GM19351 (cell line): ENCODE results near the gene DTD1.
A peak's percentile ranks its signal among the peaks of the same experiment; 100 is the strongest.

Source experiments
- ATAC-seq: cut with Tn5 transposase; IDR thresholded peaks from one replicate; pipeline ENCODE4 v1.9.1; 2021; ENCODE audit warnings: mild to moderate bottlenecking, moderate library complexity; ENCODE audit not compliant: unreplicated experiment

The DTD1 gene

DNA sequence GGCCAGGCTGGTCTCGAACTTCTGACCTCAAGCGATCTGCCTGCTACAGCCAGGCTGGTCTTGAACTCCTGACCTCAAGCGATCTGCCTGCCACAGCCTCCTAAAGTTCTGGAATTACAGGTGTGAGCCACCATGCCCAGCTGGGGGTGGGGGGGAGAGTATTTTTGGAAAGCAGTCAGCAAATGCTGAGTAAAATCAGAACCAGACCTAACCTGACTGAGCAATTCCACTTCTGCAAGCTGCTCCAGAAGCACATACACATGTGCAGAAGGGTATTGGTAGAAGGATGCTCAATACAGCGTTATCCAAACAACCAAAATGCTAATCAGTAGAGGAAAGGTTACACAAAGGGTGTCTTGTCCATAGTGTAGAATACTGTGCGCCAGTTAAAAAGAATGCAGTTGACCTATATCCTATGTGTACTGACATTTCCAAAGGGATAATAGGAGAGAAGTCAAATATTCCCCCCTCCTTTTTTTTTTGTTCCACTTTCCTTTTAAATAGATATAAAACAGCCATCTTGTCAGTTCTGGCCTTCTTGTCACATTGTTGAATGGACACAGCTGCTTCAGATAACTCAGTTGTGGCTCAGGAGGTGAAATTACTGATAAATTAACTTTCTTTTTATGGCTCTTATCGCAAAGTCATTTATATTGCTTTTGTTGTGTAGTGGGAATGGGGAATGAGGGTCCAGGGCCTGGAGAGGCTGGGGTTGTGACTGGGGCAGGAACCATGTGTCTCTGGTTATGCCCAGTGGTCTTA is 74.6 kb downstream of the DTD1 start:
- peak; percentile 68 for ATAC-seq

- no peak for ATAC-seq
These were observed 76.1 kb downstream of the DTD1 start for GRCh38 chr20:18663932-18664331.

GRCh38 chr20:18665135-18665534 is 77.3 kb downstream of the DTD1 start:
- ATAC-seq, result no peak

- no peak for ATAC-seq
These were observed 79.1 kb downstream of the DTD1 start for GRCh38 chr20:18666803-18667415.

- no peak for ATAC-seq
These were observed 81.6 kb downstream of the DTD1 start for GRCh38 chr20:18669241-18670019.

DNA sequence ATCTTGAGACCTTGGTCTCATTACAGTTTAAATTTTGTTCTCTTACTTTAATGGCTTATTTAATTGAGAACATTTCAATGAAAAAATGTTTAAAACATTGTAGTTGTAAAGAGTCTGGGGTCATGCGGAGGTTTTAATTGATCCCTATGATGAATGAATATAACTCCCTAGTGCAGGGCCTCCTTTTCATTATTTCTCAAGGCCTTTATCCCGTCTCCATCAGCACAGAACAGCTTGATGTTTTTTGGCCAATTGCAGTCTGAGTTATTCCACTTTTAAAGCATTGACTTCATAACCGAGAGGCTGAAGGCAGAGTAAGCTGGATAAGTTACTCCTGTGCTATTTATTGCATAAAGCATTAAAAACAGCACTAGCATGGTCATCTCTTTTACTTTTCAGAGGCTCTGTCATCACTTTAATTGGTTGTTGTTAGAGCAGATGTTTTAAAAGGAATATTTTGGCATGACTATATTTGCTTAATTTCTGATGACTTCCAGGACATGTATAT is 83.4 kb downstream of the DTD1 start:
- ATAC-seq, result no peak

GRCh38 chr20:18672834-18673233 is 85.0 kb downstream of the DTD1 start:
- no peak for ATAC-seq

DNA sequence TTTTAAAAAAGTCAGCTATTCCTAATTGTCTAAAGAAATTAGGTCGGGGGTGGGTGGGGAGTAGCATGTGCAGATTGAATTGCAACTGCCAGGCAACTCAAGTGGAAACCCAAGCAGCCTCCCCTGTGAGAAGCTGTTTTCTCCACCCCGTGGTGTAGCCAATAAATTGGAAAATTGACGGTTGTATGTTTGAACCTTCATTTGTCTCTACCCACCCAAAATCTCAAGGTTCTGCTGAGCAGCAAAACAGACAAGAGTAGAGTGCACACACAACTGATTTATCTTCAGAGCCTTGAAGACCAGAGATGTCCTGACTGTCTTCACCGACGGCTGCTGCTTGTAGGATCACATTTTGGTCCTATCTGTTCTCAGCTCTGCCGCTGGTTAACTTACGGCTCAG is 88.5 kb downstream of the DTD1 start:
- ATAC-seq, result no peak

- ATAC-seq, result no peak
These were observed 89.3 kb downstream of the DTD1 start for GRCh38 chr20:18677126-18677525.

DNA sequence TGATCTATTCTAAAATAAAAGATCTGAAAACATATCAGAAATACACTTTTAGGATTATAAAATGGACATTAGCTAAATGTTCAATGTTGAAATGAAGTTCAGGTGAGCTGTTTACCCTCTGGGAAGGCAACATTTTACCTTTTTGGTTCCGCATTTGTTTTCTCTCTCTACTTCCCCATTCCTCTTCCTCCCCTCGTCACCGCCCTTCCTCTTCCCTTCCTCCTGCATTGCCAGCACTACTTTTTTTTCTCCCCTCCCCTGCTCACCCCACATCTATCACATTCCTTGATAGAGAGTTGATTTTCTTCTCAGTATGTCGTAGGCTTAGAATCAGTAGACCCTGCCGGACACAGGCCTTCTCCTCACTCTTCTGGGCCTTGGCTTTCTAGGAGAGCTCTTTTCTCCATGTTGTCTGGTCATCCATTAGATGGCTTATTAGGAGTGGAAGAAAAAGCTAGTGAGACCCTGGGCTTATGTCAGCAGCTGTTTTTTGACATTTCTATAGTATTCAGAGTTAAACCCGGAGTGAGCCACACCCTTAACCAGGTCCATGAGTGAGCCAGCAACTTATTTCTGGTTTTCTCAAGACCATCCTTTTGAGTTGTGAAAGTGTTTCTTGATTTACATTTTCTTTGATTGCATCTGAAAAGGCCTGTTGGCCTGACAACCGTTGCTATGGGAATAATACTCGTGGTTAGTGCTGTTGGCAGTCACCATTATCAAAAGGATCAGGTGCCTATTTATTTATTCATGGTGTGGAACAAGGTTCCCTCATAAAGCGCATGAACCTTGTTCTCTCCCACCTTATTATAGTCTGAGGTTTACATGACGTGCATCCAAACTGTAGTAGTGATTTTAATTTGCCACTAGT is 90.9 kb downstream of the DTD1 start:
- peak; percentile 68 for ATAC-seq

DNA sequence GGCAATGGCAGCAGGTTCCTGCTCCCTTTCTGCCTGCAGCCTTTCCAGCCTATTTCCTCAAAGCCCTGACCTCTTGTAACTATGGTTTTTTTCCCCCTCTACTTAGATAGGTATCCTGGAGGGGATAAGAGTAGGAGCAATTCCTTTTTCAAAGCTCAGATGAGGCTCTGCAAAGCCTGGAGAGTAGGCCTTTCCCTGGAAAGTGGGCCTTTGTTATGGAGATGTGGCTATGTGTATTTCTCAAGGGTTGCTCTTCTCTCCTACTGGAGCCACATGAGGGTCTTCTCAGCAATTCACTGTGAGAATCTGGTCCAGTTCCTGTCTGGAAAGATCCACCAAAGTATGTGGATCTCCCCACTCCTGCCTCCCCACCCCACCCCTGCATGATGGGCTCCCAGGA is 96.0 kb downstream of the DTD1 start:
- no peak for ATAC-seq

- no peak for ATAC-seq
These were observed 96.9 kb downstream of the DTD1 start for GRCh38 chr20:18684775-18685174.

DNA sequence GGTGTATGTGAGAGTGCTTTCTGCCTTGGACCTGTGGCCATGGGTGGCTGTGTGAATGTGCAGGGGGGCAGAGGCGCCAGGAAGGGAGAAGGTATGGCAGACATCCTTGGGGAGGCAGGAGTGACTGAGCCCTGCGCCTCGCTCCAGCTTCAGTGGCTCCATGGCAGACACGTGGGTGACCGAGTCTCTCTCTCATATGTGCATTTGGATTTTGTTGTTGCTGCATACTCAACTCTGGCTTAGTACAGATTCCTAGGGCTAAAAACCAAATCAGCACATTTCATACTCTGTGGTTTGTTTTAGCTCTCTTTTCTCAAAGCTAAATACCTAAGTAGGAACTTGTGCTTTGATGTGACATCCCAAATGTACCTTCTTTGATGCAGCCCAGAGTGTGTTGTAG is 97.6 kb downstream of the DTD1 start:
- no peak for ATAC-seq

GRCh38 chr20:18686696-18687095 is 98.8 kb downstream of the DTD1 start:
- no peak for ATAC-seq

- ATAC-seq, result no peak
These were observed 100.8 kb downstream of the DTD1 start for GRCh38 chr20:18688676-18689075.

DNA sequence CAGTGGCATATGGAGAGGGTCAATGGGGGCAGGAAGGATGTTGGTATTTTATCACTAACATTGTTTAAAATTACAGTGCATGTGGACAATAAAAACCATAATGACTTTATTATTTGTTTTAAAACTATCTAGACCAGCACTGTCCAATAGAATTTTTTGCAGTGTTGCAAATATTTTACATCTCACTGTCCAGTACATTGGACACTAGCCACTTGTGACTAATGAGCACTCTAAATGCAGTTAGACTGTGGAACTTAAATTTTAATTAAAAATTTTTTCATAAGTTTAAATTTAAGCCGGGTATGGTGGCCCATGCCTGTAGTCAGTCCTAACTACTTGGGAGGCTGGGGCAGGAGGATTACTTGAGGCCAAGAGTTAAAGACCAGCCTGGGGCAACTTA is 101.7 kb downstream of the DTD1 start:
- ATAC-seq, result no peak

- ATAC-seq, result no peak
These were observed 104.6 kb downstream of the DTD1 start for GRCh38 chr20:18692447-18692846.

DNA sequence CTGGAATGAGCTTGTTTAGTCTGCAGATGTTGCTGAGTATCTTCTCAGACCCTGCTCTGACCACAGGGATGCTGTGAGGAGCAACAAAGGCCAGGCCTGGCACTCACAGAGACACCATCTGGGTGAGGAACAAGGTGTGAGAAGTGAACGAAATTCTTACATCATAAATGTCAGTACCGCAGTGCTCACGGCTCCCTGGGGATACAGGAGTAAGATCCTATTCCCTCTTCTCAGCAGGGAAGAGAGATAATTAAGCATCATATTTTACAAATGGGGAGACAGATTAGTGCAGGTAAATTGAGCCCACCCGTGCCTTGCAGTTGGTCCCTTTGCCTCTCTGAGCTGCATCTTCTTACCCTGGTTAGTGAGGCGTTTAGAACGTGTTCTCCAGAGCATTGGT is 106.2 kb downstream of the DTD1 start:
- ATAC-seq, result no peak

- ATAC-seq, result no peak
These were observed 107.3 kb downstream of the DTD1 start for GRCh38 chr20:18695175-18695574.

- ATAC-seq, result no peak
These were observed 111.0 kb downstream of the DTD1 start for GRCh38 chr20:18698735-18699380.
